IMR-90 (cell line): Measurements from ENCODE around the gene LAMB2. TPM values are rescaled to one million over a fixed set of nuclear protein-coding genes. Genes with fewer than 3 reads are reported as not detected.

Experiments
- ATAC-seq: fragments of 200-7000 bp; cut with Tn5 transposase; 2 replicates; pipeline ENCODE4 v1.9.1; 2020; ENCODE audit warnings: low read depth, mild to moderate bottlenecking, moderate library complexity
- BruUV-seq: library from RNA; stranded (reverse); fragments of 400-500 nt; replicated peaks from 2 replicates; lab custom pipeline; 2021; lab: Mats Ljungman, UMichigan
- CTCF ChIA-PET: fragments of 300-600 bp; formaldehyde crosslinking; extraction: SDS; loops from one replicate; lab custom pipeline; 2021; ENCODE audit warnings: antibody characterized with exemption; lab: Yijun Ruan, JAX
- POLR2A ChIA-PET: fragments of 300-600 bp; sonication (Branson Sonifier 250); formaldehyde crosslinking; loops from one replicate; lab custom pipeline; 2022; ENCODE audit warnings: antibody characterized with exemption; ENCODE audit not compliant: unreplicated experiment; lab: Charles Lee
- DNase-seq: peaks from one replicate; pipeline ENCODE4 v3.0.0; 2013
- H2AFZ ChIP-seq: replicated peaks from 2 replicates; pipeline ENCODE3; 2013; ENCODE audit warnings: low read length, mild to moderate bottlenecking; ENCODE audit not compliant: poor library complexity
- H2AK5ac ChIP-seq: 2 replicates; pipeline ENCODE4 v1.6.1; 2013; ENCODE audit warnings: low read depth, low read length, inconsistent platforms
- H2AK9ac ChIP-seq: replicated peaks from 2 replicates; pipeline ENCODE3; 2013; ENCODE audit warnings: mild to moderate bottlenecking, low read depth, low read length, moderate library complexity; ENCODE audit not compliant: poor library complexity
- H2BK120ac ChIP-seq: 2 replicates; pipeline ENCODE4 v1.6.1; 2013; ENCODE audit warnings: low read depth, low read length, inconsistent platforms
- H2BK15ac ChIP-seq: 3 replicates; pipeline ENCODE4 v1.6.1; 2013; ENCODE audit warnings: low read depth, low read length, inconsistent platforms
- H2BK20ac ChIP-seq: 2 replicates; pipeline ENCODE4 v1.6.1; 2013; ENCODE audit warnings: low read depth, mild to moderate bottlenecking, inconsistent platforms, low read length, moderate library complexity
- H2BK5ac ChIP-seq: 2 replicates; pipeline ENCODE4 v1.6.1; 2013; ENCODE audit warnings: mild to moderate bottlenecking, low read depth, low read length, inconsistent platforms; ENCODE audit not compliant: poor library complexity, severe bottlenecking
- H3K14ac ChIP-seq: replicated peaks from 2 replicates; pipeline ENCODE4 v1.6.1; 2013; ENCODE audit warnings: low read depth, low read length, inconsistent platforms
- H3K18ac ChIP-seq: 2 replicates; pipeline ENCODE4 v1.6.1; 2013; ENCODE audit warnings: low read depth, low read length, control low read depth
- H3K23ac ChIP-seq: 2 replicates; pipeline ENCODE4 v1.6.1; 2013; ENCODE audit warnings: low read depth, low read length, inconsistent platforms
- H3K27ac ChIP-seq: 2 replicates; pipeline ENCODE4 v1.5.1; 2013; ENCODE audit warnings: mild to moderate bottlenecking, control low read depth, low read length; ENCODE audit not compliant: insufficient read depth
- H3K27me3 ChIP-seq: 2 replicates; pipeline ENCODE4 v1.6.1; 2013; ENCODE audit warnings: low read length; ENCODE audit not compliant: control insufficient read depth, insufficient read depth
- H3K36me3 ChIP-seq: 2 replicates; pipeline ENCODE4 v1.6.1; 2013; ENCODE audit warnings: low read length, mixed read lengths; ENCODE audit not compliant: control insufficient read depth, insufficient read depth
- H3K4ac ChIP-seq: 2 replicates; pipeline ENCODE4 v1.6.1; 2013; ENCODE audit warnings: low read depth, low read length, inconsistent platforms
- H3K4me1 ChIP-seq: 2 replicates; pipeline ENCODE4 v1.6.1; 2013; ENCODE audit warnings: low read length, mixed read lengths; ENCODE audit not compliant: control insufficient read depth, insufficient read depth
- H3K4me2 ChIP-seq: 2 replicates; pipeline ENCODE4 v1.6.1; 2013; ENCODE audit warnings: low read depth, mild to moderate bottlenecking, control low read depth, low read length, moderate library complexity
- H3K4me3 ChIP-seq: 2 replicates; pipeline ENCODE4 v1.5.1; 2013; ENCODE audit warnings: low read depth, mild to moderate bottlenecking, control low read depth, low read length, moderate library complexity; ENCODE audit not compliant: insufficient read depth
- H3K56ac ChIP-seq: 2 replicates; pipeline ENCODE4 v1.6.1; 2013; ENCODE audit warnings: low read length, inconsistent platforms; ENCODE audit not compliant: insufficient read depth; ENCODE audit errors: extremely low read depth
- H3K79me1 ChIP-seq, 2 experiments: 2 replicates each; pipeline ENCODE4 v1.6.1; 2013; ENCODE audit warnings: low read length in 2 of 2, inconsistent platforms in 1 of 2, low read depth in 1 of 2
- H3K9ac ChIP-seq: 2 replicates; pipeline ENCODE4 v1.6.1; 2013; ENCODE audit warnings: low read depth, low read length, control low read depth
- H3K9me1 ChIP-seq: 2 replicates; pipeline ENCODE4 v1.6.1; 2013; ENCODE audit warnings: low read length, inconsistent platforms; ENCODE audit not compliant: insufficient read depth
- H3K9me3 ChIP-seq: 2 replicates; pipeline ENCODE4 v1.6.1; 2013; ENCODE audit warnings: low read length; ENCODE audit not compliant: control insufficient read depth, insufficient read depth
- H4K20me1 ChIP-seq: 2 replicates; pipeline ENCODE4 v1.6.1; 2013; ENCODE audit warnings: low read length, inconsistent platforms; ENCODE audit not compliant: insufficient read depth
- H4K5ac ChIP-seq: 2 replicates; pipeline ENCODE4 v1.6.1; 2013; ENCODE audit warnings: mild to moderate bottlenecking, low read depth, low read length, control low read depth
- H4K8ac ChIP-seq, 2 experiments: 2 replicates each; pipeline ENCODE4 v1.6.1; 2013; ENCODE audit warnings: low read depth in 2 of 2, low read length in 2 of 2, control low read depth in 1 of 2, inconsistent platforms in 1 of 2
- H4K91ac ChIP-seq: 2 replicates; pipeline ENCODE4 v1.6.1; 2013; ENCODE audit warnings: low read depth, low read length, inconsistent platforms; ENCODE audit not compliant: insufficient read depth
- MAFK ChIP-seq: IDR thresholded peaks from 2 replicates; pipeline ENCODE4 v1.6.1; 2012; ENCODE audit warnings: low read depth, low read length, improper control_type of control experiment
- RAD21 ChIP-seq: IDR thresholded peaks from 2 replicates; pipeline ENCODE4 v1.6.1; 2012; ENCODE audit warnings: low read length, improper control_type of control experiment
- WGBS, 2 experiments: methylation state at CpG; one replicate each; pipeline versions ENCODE4 v1.1.5 to v1.1.7; 2013; ENCODE audit warnings: missing lambda C conversion rate in 2 of 2; ENCODE audit not compliant: insufficient read length in 1 of 2; ENCODE audit errors: extremely low coverage in 2 of 2; 5-methylcytosine and 5-hydroxymethylcytosine counted together
- dilution Hi-C: fragments of 300-500 bp; cut with HindIII; formaldehyde crosslinking; loops from one replicate; pipeline ENCODE4 v1.14.3; 2018; ENCODE audit warnings: low sequenced_read_pairs; ENCODE audit not compliant: unreplicated experiment
- in situ Hi-C: fragments of 300-500 bp; cut with MboI; formaldehyde crosslinking; loops from 3 replicates; pipeline ENCODE4 v1.14.3; 2019; ENCODE audit warnings: low sequenced_read_pairs, inconsistent platforms, mixed read lengths
- intact Hi-C: fragments of 100-400 bp; cut with micrococcal nuclease; formaldehyde crosslinking; loops from 2 replicates; pipeline ENCODE4 v1.10.0; 2022
- polyA plus RNA-seq, 3 experiments: library from polyadenylated mRNA; depleted of rRNA; stranded (reverse); fragments of >200 nt; gene quantifications; 2 replicates each; pipeline ENCODE4 v1.2.3, GENCODE V29; 2012; ENCODE audit warnings: low replicate concordance in 1 of 3
- total RNA-seq: library from RNA; depleted of rRNA; stranded (reverse); fragments of >200 nt; gene quantifications from 2 replicates; pipeline ENCODE4 v1.2.3, GENCODE V29; 2012
- TF ChIP-seq, protein P1 (sequence below): fragments of 150-350 bp; IDR thresholded peaks from 2 replicates; pipeline ENCODE4 v1.6.1; 2017; ENCODE audit warnings: mild to moderate bottlenecking, antibody characterized with exemption, low read length, low read depth

The LAMB2 gene
- total and polyA plus RNA-seq, 2 of the 4 experiments (the other 2 are of a cell fraction): 213 to 570 TPM

DNA sequence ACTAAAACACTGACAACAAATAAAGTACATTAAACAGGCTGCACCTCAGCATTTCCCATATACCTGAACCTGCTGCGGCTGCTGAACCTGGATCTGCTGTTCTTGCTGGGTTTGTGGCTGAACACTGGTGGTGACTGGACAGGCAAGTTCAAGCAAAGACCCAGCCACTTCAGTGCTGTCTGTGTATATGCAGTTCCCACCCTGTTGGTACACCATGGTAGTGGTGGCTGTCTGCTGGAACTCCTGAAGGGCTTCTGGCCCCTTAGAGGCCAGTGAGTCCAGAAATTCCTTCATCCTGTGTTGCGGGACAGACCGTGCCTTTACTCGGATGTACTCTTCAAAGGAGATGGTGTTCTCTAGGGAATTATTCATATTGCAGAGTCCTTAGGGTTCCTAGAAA, 56.2 kb downstream of the LAMB2 start:
- no peaks in the 10 kb centered on the region for H3K4me1 ChIP-seq
- no peak overlapping the region for H3K23ac ChIP-seq
- DNase-seq: no peak
- H2BK15ac ChIP-seq: no peak overlapping the region
- no peaks in the 10 kb centered on the region for H3K27me3 ChIP-seq
- no peak overlapping the region for H2AK5ac ChIP-seq
- H3K14ac ChIP-seq: no peak overlapping the region
- no peak overlapping the region for H2AFZ ChIP-seq
- no peak for ATAC-seq
- no peak overlapping the region for H2BK5ac ChIP-seq
- WGBS, 2 experiments: no CpG with 5 or more reads among the region's 4 CpGs
- ChIA-PET CTCF (no interaction called here), POLR2A (no interaction called here)
- H3K9me3 ChIP-seq: no peaks in the 10 kb centered on the region
- no peaks in the 10 kb centered on the region for H3K9me1 ChIP-seq
- H3K79me1 ChIP-seq: peaks cover 22 to 64% of the 10 kb centered on the region in 2 experiments
- no peak overlapping the region for H2AK9ac ChIP-seq
- H3K56ac ChIP-seq: no peak overlapping the region
- H3K9ac ChIP-seq: no peak overlapping the region
- TF ChIP-seq MAFK (no peak), RAD21 (no peak)
- TF ChIP-seq, protein P1, sequence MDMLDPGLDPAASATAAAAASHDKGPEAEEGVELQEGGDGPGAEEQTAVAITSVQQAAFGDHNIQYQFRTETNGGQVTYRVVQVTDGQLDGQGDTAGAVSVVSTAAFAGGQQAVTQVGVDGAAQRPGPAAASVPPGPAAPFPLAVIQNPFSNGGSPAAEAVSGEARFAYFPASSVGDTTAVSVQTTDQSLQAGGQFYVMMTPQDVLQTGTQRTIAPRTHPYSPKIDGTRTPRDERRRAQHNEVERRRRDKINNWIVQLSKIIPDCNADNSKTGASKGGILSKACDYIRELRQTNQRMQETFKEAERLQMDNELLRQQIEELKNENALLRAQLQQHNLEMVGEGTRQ: no peak
- peaks cover 48% of the 10 kb centered on the region for H3K36me3 ChIP-seq
- no peak overlapping the region for H3K4me3 ChIP-seq
- H4K91ac ChIP-seq: no peak overlapping the region
- H4K20me1 ChIP-seq: peaks cover 28% of the 10 kb centered on the region
- H4K5ac ChIP-seq: no peak overlapping the region
- H3K27ac ChIP-seq: no peak overlapping the region
- H3K4me2 ChIP-seq: no peak overlapping the region
- in situ Hi-C loops: no loop called here
- H4K8ac ChIP-seq: no peak overlapping the region
- dilution Hi-C loops: no loop called here
- intact Hi-C loops: loop anchor here (5.0 kb wide), 1 partner anchor 34 kb away; no protein-coding TSS in a partner anchor
- no peak overlapping the region for H2BK120ac ChIP-seq
- no peak overlapping the region for H2BK20ac ChIP-seq
- no peak overlapping the region for H3K4ac ChIP-seq
- H3K18ac ChIP-seq: no peak overlapping the region
- no TSS peak for BruUV-seq
